Smooth muscle cell (in vitro differentiated cells): ENCODE measurements around the gene ARIH2. TPM values are rescaled to one million over a fixed set of nuclear protein-coding genes. Genes with fewer than 3 reads are reported as not detected.
A peak's percentile ranks its signal among the peaks of the same experiment; 100 is the strongest.

Source experiments
- DNase-seq: peaks from one replicate; lab custom pipeline; 2025; ENCODE audit not compliant: unreplicated experiment; lab: John Stamatoyannopoulos, UW
- H2AFZ ChIP-seq: fragments of 200-600 bp; sonication (generic); 2 replicates; pipeline ENCODE4 v1.6.0; 2016; ENCODE audit warnings: antibody characterized with exemption, low read depth, mild to moderate bottlenecking
- H3F3A ChIP-seq: fragments of 200-600 bp; sonication (generic); 2 replicates; pipeline ENCODE4 v1.6.0; 2017; ENCODE audit warnings: antibody characterized with exemption, low read depth
- H3K27ac ChIP-seq: fragments of 200-600 bp; sonication (generic); 2 replicates; pipeline ENCODE4 v1.5.1; 2016; ENCODE audit warnings: low read depth, mild to moderate bottlenecking
- H3K27me3 ChIP-seq: fragments of 200-600 bp; sonication (generic); 2 replicates; pipeline ENCODE4 v1.6.1; 2016; ENCODE audit warnings: low read depth, mild to moderate bottlenecking
- H3K36me3 ChIP-seq: fragments of 200-600 bp; sonication (generic); 2 replicates; pipeline ENCODE4 v1.5.1; 2016; ENCODE audit warnings: low read depth
- H3K4me1 ChIP-seq: fragments of 200-600 bp; sonication (generic); 2 replicates; pipeline ENCODE4 v1.5.1; 2016; ENCODE audit warnings: low read depth
- H3K4me2 ChIP-seq: fragments of 200-600 bp; sonication (generic); 2 replicates; pipeline ENCODE4 v1.6.0; 2016; ENCODE audit warnings: mild to moderate bottlenecking
- H3K4me3 ChIP-seq: fragments of 200-600 bp; sonication (generic); 2 replicates; pipeline ENCODE4 v1.5.1; 2016; ENCODE audit warnings: mild to moderate bottlenecking
- H3K79me2 ChIP-seq: fragments of 200-600 bp; sonication (generic); 2 replicates; pipeline ENCODE4 v1.6.0; 2016; ENCODE audit warnings: low read depth, mild to moderate bottlenecking
- H3K9ac ChIP-seq: fragments of 200-600 bp; sonication (generic); 2 replicates; pipeline ENCODE4 v1.6.0; 2016; ENCODE audit warnings: low read depth
- H3K9me3 ChIP-seq: fragments of 200-600 bp; sonication (generic); replicated peaks from 2 replicates; pipeline ENCODE4 v1.5.1; 2016; ENCODE audit warnings: low read depth
- H4K20me1 ChIP-seq: fragments of 200-600 bp; sonication (generic); 2 replicates; pipeline ENCODE4 v1.6.0; 2016; ENCODE audit warnings: low read depth
- WGBS: methylation state at CpG from one replicate; pipeline ENCODE4 v1.1.7; 2016; ENCODE audit warnings: low lambda C conversion rate; 5-methylcytosine and 5-hydroxymethylcytosine counted together
- polyA plus RNA-seq: library from polyadenylated mRNA; unstranded; fragments of >200 nt; fragmentation: Nextera tagmentation; extraction: Ambion mirVana; gene quantifications from 2 replicates; pipeline ENCODE4 v1.2.1, GENCODE V29; 2016
- total RNA-seq: library from RNA; depleted of rRNA; stranded (reverse); fragments of >200 nt; gene quantifications from 2 replicates; pipeline ENCODE4 v1.2.3, GENCODE V29; 2014
- TF ChIP-seq, protein P1 (sequence below): fragments of 200-600 bp; sonication (generic); IDR thresholded peaks from 2 replicates; pipeline ENCODE4 v1.5.1; 2017; ENCODE audit warnings: borderline replicate concordance, mild to moderate bottlenecking, antibody characterized with exemption; ENCODE audit not compliant: insufficient read depth, poor library complexity, severe bottlenecking

ARIH2 gene
- total RNA-seq (43.6 and 44.9 TPM in 2 replicates), polyA plus RNA-seq (39.7 and 44.0 TPM in 2 replicates)

DNA sequence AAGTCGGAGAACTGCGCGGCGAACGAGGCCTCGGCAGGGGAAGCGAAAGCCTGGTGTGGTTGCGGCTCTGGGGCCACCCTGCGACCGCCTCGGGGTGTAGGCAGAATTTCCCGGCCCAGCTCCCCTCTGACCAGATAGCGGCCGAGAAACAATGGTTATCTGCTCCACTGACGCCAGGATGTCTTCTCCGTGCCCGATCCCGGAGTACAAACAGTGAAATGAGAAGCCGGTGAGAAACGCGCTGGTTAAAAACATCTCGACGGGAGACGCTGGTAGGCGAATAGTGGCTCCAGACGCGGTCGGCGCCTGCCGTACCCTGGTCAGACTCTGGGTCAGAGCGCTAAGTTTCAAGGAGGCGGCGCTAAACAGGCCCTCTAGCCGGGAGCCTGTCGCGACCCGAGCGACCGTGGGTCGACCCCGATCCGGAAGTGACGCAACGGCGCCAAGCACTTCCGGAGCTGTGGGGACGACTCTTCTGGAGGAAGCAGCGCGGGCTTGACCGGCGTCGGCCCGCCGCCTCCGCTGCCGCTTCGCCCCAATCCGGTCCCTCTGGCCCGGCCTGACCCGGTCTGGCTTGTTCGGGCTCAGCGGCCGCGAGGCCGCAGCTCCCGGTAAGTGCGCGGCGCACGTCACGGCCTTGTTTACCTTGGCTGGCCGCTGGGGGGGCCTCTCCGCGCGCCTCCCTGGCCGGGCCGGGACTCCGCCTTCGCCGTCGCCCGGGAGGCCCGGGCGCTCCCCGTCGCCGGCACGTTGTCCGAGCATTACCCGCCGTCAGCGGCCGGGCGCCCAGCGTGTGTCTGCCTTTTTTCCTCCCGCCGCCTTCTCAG, at the start of gene ARIH2:
TSS of gene ARIH2 (plus strand) at position 455 of the 827 bp plus-strand sequence. CDS start 8,717 bp downstream, outside the sequence.
- Histone ChIP-seq H3K4me3 (peak within 1 kb of the TSS; percentile 99), H2AFZ (peak within 1 kb of the TSS; percentile 94), H3F3A (peaks cover 13% of the 10 kb centered on the region), H3K4me1 (peaks cover 8% of the 10 kb centered on the region), H4K20me1 (peaks cover 40% of the 10 kb centered on the region), H3K9ac (peak within 1 kb of the TSS; percentile 100), H3K27ac (peak within 1 kb of the TSS; percentile 100), H3K36me3 (no peaks in the 10 kb centered on the region), H3K9me3 (no peaks in the 10 kb centered on the region), H3K27me3 (no peaks in the 10 kb centered on the region), H3K4me2 (peak within 1 kb of the TSS; percentile 96), H3K79me2 (peaks cover 56% of the 10 kb centered on the region)
- TF ChIP-seq, protein P1, sequence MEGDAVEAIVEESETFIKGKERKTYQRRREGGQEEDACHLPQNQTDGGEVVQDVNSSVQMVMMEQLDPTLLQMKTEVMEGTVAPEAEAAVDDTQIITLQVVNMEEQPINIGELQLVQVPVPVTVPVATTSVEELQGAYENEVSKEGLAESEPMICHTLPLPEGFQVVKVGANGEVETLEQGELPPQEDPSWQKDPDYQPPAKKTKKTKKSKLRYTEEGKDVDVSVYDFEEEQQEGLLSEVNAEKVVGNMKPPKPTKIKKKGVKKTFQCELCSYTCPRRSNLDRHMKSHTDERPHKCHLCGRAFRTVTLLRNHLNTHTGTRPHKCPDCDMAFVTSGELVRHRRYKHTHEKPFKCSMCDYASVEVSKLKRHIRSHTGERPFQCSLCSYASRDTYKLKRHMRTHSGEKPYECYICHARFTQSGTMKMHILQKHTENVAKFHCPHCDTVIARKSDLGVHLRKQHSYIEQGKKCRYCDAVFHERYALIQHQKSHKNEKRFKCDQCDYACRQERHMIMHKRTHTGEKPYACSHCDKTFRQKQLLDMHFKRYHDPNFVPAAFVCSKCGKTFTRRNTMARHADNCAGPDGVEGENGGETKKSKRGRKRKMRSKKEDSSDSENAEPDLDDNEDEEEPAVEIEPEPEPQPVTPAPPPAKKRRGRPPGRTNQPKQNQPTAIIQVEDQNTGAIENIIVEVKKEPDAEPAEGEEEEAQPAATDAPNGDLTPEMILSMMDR, result peak; percentile 12
- peak; percentile 79 for DNase-seq
- 1% methylated on average over 96 of the region's 97 CpGs for WGBS

GRCh38 chr3:48877671-48878070, 41.0 kb upstream of the ARIH2 start:
- no peaks in the 10 kb centered on the region for H3K9me3 ChIP-seq
- H3K9ac ChIP-seq, result no peak overlapping the region
- 89% methylated on average over 8 of the region's 8 CpGs for WGBS
- no peaks in the 10 kb centered on the region for H3F3A ChIP-seq
- no peak overlapping the region for H2AFZ ChIP-seq
- TF ChIP-seq, protein P1, result no peak
- H3K4me1 ChIP-seq, result no peaks in the 10 kb centered on the region
- no peaks in the 10 kb centered on the region for H3K79me2 ChIP-seq
- no peak overlapping the region for H3K4me2 ChIP-seq
- no peak overlapping the region for H3K27ac ChIP-seq
- DNase-seq, result no peak
- H4K20me1 ChIP-seq, result no peaks in the 10 kb centered on the region
- H3K36me3 ChIP-seq, result no peaks in the 10 kb centered on the region
- no peaks in the 10 kb centered on the region for H3K27me3 ChIP-seq
- H3K4me3 ChIP-seq, result no peak overlapping the region

GRCh38 chr3:48879307-48879993, 39.2 kb upstream of the ARIH2 start:
- TF ChIP-seq, protein P1, result no peak
- no peaks in the 10 kb centered on the region for H3K9me3 ChIP-seq
- WGBS, result 96% methylated on average over 6 of the region's 6 CpGs

More at GRCh38 chr3:48879307-48879993, 39.2 kb upstream of the ARIH2 start:
- Histone ChIP-seq H3K27ac (no peak overlapping the region), H3K4me2 (no peak overlapping the region), H4K20me1 (no peaks in the 10 kb centered on the region), H3K9ac (no peak overlapping the region), H3K4me3 (no peak overlapping the region), H3K36me3 (no peaks in the 10 kb centered on the region), H3K79me2 (no peaks in the 10 kb centered on the region), H3K4me1 (no peaks in the 10 kb centered on the region), H3K27me3 (no peaks in the 10 kb centered on the region), H3F3A (no peaks in the 10 kb centered on the region), H2AFZ (no peak overlapping the region)
- DNase-seq, result no peak
